ENCODE data around the gene SCN9A. TPM values are rescaled to one million over a fixed set of nuclear protein-coding genes. Genes with fewer than 3 reads are reported as not detected.
A peak's percentile ranks its signal among the peaks of the same experiment; 100 is the strongest.

Gene SCN9A
- total and polyA plus RNA-seq, 2 donors (not counting 1 experiment from before 2014, with no cell fraction given): 64.2 to 105 TPM

DNA sequence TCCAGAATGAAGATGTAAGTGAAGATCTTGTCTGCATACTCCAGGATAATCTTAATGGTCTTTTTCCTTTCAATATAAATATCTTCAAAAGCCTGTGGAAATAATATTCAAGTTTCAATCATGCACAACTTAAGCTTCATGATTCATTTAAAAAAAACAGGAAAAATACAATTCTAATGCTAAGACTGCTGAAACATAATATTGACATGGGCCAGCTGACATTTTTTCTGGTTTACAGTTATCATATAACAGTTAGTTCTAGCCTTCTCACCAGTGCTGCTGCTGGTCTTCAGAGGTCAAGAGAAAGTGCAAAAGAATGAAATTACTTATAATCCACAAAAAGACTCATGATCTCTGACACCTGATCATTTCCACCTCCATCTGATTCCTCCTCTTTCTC is 137.6 kb downstream of the SCN9A start:
- no peak overlapping the region for H3K9ac ChIP-seq (ENCODE audit: insufficient read depth, low read length)
- no peaks in the 10 kb centered on the region for H4K20me1 ChIP-seq (ENCODE audit: control insufficient read depth, extremely low read depth, insufficient read depth, low read length)
- H2AFZ ChIP-seq (ENCODE audit: low read length): no peak overlapping the region
- H3K4me2 ChIP-seq (ENCODE audit: extremely low read depth, insufficient read depth, low read length): no peak overlapping the region
- peak; percentile 11 to 50 for DNase-seq (ENCODE audit: low read depth in 2 of 2)
- H3K27me3 ChIP-seq (ENCODE audit: control insufficient read depth, insufficient read depth, low read length): no peaks in the 10 kb centered on the region
- no peaks in the 10 kb centered on the region for H3K36me3 ChIP-seq (ENCODE audit: control insufficient read depth, insufficient read depth, low read length)
- H3K4me3 ChIP-seq (replicated peaks in 1 of 4; ENCODE audit: control extremely low read depth in 1 of 4, insufficient read depth in 1 of 4, low read depth in 3 of 4, low read length in 4 of 4): no peak overlapping the region
- peaks cover 13% of the 10 kb centered on the region for H3K4me1 ChIP-seq (ENCODE audit: control insufficient read depth, extremely low read depth, insufficient read depth, low read length)
- H3K79me2 ChIP-seq (ENCODE audit: control insufficient read depth, insufficient read depth, low read length): no peaks in the 10 kb centered on the region
- no peaks in the 10 kb centered on the region for H3K9me3 ChIP-seq (ENCODE audit: control insufficient read depth, insufficient read depth, low read depth, low read length)
- H3K27ac ChIP-seq (ENCODE audit: insufficient read depth, low read length): no peak overlapping the region
- no peak for TF ChIP-seq EZH2 (IDR thresholded peaks at IDR 0.05; ENCODE audit: low read length, missing control alignments)
- TF ChIP-seq, protein P1, sequence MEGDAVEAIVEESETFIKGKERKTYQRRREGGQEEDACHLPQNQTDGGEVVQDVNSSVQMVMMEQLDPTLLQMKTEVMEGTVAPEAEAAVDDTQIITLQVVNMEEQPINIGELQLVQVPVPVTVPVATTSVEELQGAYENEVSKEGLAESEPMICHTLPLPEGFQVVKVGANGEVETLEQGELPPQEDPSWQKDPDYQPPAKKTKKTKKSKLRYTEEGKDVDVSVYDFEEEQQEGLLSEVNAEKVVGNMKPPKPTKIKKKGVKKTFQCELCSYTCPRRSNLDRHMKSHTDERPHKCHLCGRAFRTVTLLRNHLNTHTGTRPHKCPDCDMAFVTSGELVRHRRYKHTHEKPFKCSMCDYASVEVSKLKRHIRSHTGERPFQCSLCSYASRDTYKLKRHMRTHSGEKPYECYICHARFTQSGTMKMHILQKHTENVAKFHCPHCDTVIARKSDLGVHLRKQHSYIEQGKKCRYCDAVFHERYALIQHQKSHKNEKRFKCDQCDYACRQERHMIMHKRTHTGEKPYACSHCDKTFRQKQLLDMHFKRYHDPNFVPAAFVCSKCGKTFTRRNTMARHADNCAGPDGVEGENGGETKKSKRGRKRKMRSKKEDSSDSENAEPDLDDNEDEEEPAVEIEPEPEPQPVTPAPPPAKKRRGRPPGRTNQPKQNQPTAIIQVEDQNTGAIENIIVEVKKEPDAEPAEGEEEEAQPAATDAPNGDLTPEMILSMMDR (conservative IDR thresholded peaks at IDR 0.05 in 1 of 2, IDR thresholded peaks at IDR 0.05 in 1 of 2; ENCODE audit: low read depth in 1 of 2, low read length in 2 of 2): no peak

DNA sequence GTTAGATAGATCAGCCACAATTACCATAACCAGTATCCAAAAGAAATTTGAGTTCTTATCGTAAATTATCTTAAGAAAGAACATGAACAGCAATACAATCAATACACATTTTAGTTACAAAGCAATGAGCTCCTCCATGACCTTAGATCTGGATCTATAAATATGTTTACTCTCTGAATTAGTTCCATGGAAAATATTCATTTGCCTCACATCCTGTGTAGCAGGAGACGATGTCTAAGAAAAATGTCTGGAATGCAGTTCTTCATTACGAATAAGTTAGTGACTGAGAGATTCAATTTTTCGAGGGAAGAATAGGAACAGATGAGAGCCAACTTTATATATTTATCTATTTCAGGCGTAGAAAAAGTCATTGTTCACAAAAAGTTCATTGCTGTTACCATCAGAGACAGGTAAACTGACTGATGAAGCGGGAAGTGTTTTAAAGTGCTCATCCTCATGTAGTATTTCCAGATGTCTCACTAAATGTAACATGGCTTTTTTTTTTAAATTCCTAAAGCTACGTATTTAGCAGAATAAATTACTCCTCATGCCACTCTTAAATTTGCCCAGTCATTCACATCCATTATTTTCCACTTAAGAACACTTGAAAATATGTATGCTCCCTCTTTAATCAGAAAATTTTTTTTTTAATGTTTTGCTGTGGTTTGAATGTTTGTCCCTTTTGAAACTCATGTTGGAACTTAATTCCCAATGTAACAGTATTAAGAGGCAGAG is 141.5 kb downstream of the SCN9A start:
- Histone ChIP-seq H3K4me2 (ENCODE audit: extremely low read depth, insufficient read depth, low read length) (peak overlapping the region; percentile 0), H2AFZ (ENCODE audit: low read length) (no peak overlapping the region), H3K27ac (ENCODE audit: insufficient read depth, low read length) (peak overlapping the region; percentile 75)

DNA sequence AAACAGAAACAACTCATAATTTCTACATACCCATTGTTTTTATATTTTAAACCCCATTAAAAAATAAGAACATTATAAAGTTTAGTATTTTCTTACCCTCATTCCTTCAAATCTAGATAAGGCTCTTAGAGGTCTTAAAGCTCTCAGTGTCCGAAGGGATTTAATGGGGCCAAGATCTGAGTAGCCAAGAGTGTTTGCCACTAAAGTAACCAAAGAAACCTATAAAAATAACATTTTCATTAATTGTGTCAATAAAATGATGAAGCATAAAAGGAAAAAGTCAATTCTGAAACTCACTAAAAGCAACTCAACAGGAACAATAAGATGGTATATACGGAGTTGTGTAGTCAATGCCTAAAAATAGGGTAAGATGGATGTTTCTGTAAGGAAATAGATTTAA is 142.5 kb downstream of the SCN9A start:
- TF ChIP-seq, protein P1 (conservative IDR thresholded peaks at IDR 0.05 in 1 of 2, IDR thresholded peaks at IDR 0.05 in 1 of 2; ENCODE audit: low read depth in 1 of 2, low read length in 2 of 2): no peak
- no peak for TF ChIP-seq EZH2 (IDR thresholded peaks at IDR 0.05; ENCODE audit: low read length, missing control alignments)
- H4K20me1 ChIP-seq (ENCODE audit: control insufficient read depth, extremely low read depth, insufficient read depth, low read length): no peaks in the 10 kb centered on the region
- H3K36me3 ChIP-seq (ENCODE audit: control insufficient read depth, insufficient read depth, low read length): no peaks in the 10 kb centered on the region
- H2AFZ ChIP-seq (ENCODE audit: low read length): no peak overlapping the region
- no peaks in the 10 kb centered on the region for H3K27me3 ChIP-seq (ENCODE audit: control insufficient read depth, insufficient read depth, low read length)
- H3K4me2 ChIP-seq (ENCODE audit: extremely low read depth, insufficient read depth, low read length): no peak overlapping the region
- H3K9ac ChIP-seq (ENCODE audit: insufficient read depth, low read length): no peak overlapping the region
- H3K4me1 ChIP-seq (ENCODE audit: control insufficient read depth, extremely low read depth, insufficient read depth, low read length): peaks cover 19% of the 10 kb centered on the region
- peak overlapping the region; percentile 75 for H3K27ac ChIP-seq (ENCODE audit: insufficient read depth, low read length)
- H3K79me2 ChIP-seq (ENCODE audit: control insufficient read depth, insufficient read depth, low read length): no peaks in the 10 kb centered on the region
- H3K4me3 ChIP-seq (replicated peaks in 1 of 4; ENCODE audit: control extremely low read depth in 1 of 4, insufficient read depth in 1 of 4, low read depth in 3 of 4, low read length in 4 of 4): no peak overlapping the region
- DNase-seq (ENCODE audit: low read depth in 2 of 2): no peak
- no peaks in the 10 kb centered on the region for H3K9me3 ChIP-seq (ENCODE audit: control insufficient read depth, insufficient read depth, low read depth, low read length)

More for the DNA sequence above, 141.5 kb downstream of the SCN9A start:
- Histone ChIP-seq H3K9me3 (ENCODE audit: control insufficient read depth, insufficient read depth, low read depth, low read length) (no peaks in the 10 kb centered on the region), H4K20me1 (ENCODE audit: control insufficient read depth, extremely low read depth, insufficient read depth, low read length) (no peaks in the 10 kb centered on the region), H3K9ac (ENCODE audit: insufficient read depth, low read length) (no peak overlapping the region), H3K4me1 (ENCODE audit: control insufficient read depth, extremely low read depth, insufficient read depth, low read length) (peaks cover 19% of the 10 kb centered on the region), H3K79me2 (ENCODE audit: control insufficient read depth, insufficient read depth, low read length) (no peaks in the 10 kb centered on the region), H3K27me3 (ENCODE audit: control insufficient read depth, insufficient read depth, low read length) (no peaks in the 10 kb centered on the region), H3K36me3 (ENCODE audit: control insufficient read depth, insufficient read depth, low read length) (no peaks in the 10 kb centered on the region), H3K4me3 (replicated peaks in 1 of 4; ENCODE audit: control extremely low read depth in 1 of 4, insufficient read depth in 1 of 4, low read depth in 3 of 4, low read length in 4 of 4) (no peak overlapping the region)
- no peak for TF ChIP-seq EZH2 (IDR thresholded peaks at IDR 0.05; ENCODE audit: low read length, missing control alignments)
- TF ChIP-seq, protein P1 (conservative IDR thresholded peaks at IDR 0.05 in 1 of 2, IDR thresholded peaks at IDR 0.05 in 1 of 2; ENCODE audit: low read depth in 1 of 2, low read length in 2 of 2): no peak
- DNase-seq (ENCODE audit: low read depth in 2 of 2): peak; percentile 54 to 89

All from fibroblast of lung (primary cell).